Peyer's patch (tissue), 4 donors: ENCODE measurements around the gene SORL1-AS1. TPM values are rescaled to one million over a fixed set of nuclear protein-coding genes. Genes with fewer than 3 reads are reported as not detected.
A peak's percentile ranks its signal among the peaks of the same experiment; 100 is the strongest.

Experiments used
- DNase-seq, 3 donors: peaks; one replicate each; pipeline ENCODE4 v3.0.0-alpha.2; 2017 to 2019
- H3K27ac ChIP-seq, 4 donors: fragments of 200-600 bp; sonication (generic); one replicate each; pipeline ENCODE4 v1.5.1; 2016 to 2019
- H3K27me3 ChIP-seq, 2 donors: fragments of 200-600 bp; sonication (generic); one replicate each; pipeline ENCODE4 v1.5.1; 2019
- H3K36me3 ChIP-seq, 3 donors: fragments of 200-600 bp; sonication (generic); one replicate each; pipeline ENCODE4 v1.5.1; 2016 to 2019
- H3K4me1 ChIP-seq, 4 donors: fragments of 200-600 bp; sonication (generic); one replicate each; pipeline ENCODE4 v1.5.1; 2016 to 2019
- H3K4me3 ChIP-seq, 4 donors: fragments of 200-600 bp; sonication (generic); 1 replicate in 3 of 4; 2 replicates in 1 of 4; pipeline ENCODE4 v1.5.1; 2016 to 2019; ENCODE audit warnings: mild to moderate bottlenecking in 1 of 4
- H3K9me3 ChIP-seq, 4 donors: fragments of 200-600 bp; sonication (generic); one replicate each; pipeline ENCODE4 v1.5.1; 2016 to 2019; ENCODE audit warnings: mild to moderate bottlenecking in 1 of 4
- POLR2A ChIP-seq, 2 donors: fragments of 450-650 bp; IDR thresholded peaks; one replicate each; pipeline ENCODE4 v1.5.1; 2017; ENCODE audit warnings: antibody characterized with exemption in 2 of 2, mild to moderate bottlenecking in 2 of 2, moderate library complexity in 2 of 2
- total RNA-seq, 4 donors: library from RNA; depleted of rRNA; stranded (reverse); fragments of >200 nt; gene quantifications; one replicate each; pipeline ENCODE4 v1.1.0, GENCODE V29; 2016
- TF ChIP-seq, protein P1 (sequence below), 6 experiments: fragments of 450-650 bp in 4 of 6; fragments of 200-600 bp in 2 of 6; sonication (generic) in 1 of 6; IDR thresholded peaks; one replicate each; pipeline ENCODE4 v1.5.1; 2017 to 2019; ENCODE audit warnings: antibody characterized with exemption in 6 of 6, mild to moderate bottlenecking in 3 of 6, moderate library complexity in 1 of 6

SORL1-AS1 gene

DNA sequence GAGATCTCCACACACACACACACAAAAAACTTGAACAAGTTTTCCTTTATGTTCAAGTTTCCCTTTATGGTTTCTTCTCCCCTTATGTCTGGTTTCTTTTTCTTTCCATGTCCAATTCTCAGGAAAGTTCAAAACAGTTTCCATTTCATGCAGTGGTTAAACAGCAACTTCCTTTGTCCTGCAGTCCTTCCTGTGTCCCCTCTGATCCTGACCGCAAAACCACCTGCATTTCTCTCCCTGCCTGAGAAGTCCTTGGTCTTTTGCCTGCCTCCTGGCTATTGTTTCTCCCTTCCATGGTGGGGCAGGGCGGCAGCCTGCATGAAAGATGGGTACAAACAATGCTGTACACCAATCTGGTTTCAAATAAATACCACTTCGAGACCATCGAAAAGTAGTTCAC lies 58.9 kb downstream of the SORL1-AS1 start:
- TF ChIP-seq POLR2A (IDR thresholded peaks at IDR 0.05) = no peak
- TF ChIP-seq, protein P1, sequence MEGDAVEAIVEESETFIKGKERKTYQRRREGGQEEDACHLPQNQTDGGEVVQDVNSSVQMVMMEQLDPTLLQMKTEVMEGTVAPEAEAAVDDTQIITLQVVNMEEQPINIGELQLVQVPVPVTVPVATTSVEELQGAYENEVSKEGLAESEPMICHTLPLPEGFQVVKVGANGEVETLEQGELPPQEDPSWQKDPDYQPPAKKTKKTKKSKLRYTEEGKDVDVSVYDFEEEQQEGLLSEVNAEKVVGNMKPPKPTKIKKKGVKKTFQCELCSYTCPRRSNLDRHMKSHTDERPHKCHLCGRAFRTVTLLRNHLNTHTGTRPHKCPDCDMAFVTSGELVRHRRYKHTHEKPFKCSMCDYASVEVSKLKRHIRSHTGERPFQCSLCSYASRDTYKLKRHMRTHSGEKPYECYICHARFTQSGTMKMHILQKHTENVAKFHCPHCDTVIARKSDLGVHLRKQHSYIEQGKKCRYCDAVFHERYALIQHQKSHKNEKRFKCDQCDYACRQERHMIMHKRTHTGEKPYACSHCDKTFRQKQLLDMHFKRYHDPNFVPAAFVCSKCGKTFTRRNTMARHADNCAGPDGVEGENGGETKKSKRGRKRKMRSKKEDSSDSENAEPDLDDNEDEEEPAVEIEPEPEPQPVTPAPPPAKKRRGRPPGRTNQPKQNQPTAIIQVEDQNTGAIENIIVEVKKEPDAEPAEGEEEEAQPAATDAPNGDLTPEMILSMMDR (IDR thresholded peaks at IDR 0.05) = no peak
- DNase-seq = no peak
- Histone ChIP-seq H3K27me3 (no peaks in the 10 kb centered on the region), H3K4me1 (peaks cover 0 to 13% (median 0%) of the 10 kb centered on the region in 4 donors), H3K36me3 (no peaks in the 10 kb centered on the region), H3K9me3 (no peaks in the 10 kb centered on the region), H3K4me3 (no peak overlapping the region), H3K27ac (no peak overlapping the region)

DNA sequence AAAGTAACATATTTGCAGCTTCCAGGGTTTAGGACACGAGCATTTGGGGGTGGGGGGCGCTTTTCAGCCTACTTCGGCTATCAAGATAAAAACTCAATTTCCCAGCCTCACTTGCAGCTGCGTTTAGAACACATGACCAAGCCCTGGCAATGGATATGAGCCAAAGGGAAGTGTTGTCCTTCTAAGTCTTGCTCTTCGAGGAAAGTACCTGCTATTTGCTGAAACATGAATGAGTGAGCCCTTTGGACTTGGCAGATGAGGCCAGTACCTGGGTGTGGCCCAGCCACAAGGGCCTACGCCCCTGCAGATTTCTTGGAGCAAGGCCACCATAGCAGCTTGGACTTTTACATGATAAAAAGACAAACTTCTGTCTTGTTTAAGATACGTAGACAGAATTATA lies 60.9 kb downstream of the SORL1-AS1 start:
- Histone ChIP-seq H3K4me1 (peaks cover 0 to 13% (median 0%) of the 10 kb centered on the region in 4 donors), H3K9me3 (no peaks in the 10 kb centered on the region), H3K27ac (peak overlapping the region in 3 of 4 donors; percentile 29 to 74 (median 70)), H3K4me3 (no peak overlapping the region), H3K27me3 (no peaks in the 10 kb centered on the region), H3K36me3 (no peaks in the 10 kb centered on the region)
- DNase-seq = peak in 2 of 3 donors; percentile 84 to 91
- TF ChIP-seq, protein P1 (IDR thresholded peaks at IDR 0.05) = no peak
- peak in 1 of 2 donors; percentile 6 for TF ChIP-seq POLR2A (IDR thresholded peaks at IDR 0.05)

- Histone ChIP-seq H3K4me3 (no peak overlapping the region), H3K27me3 (no peaks in the 10 kb centered on the region), H3K27ac (peak overlapping the region in 1 of 4 donors; percentile 18), H3K9me3 (no peaks in the 10 kb centered on the region), H3K4me1 (peaks cover 0 to 13% (median 0%) of the 10 kb centered on the region in 4 donors), H3K36me3 (no peaks in the 10 kb centered on the region)
- TF ChIP-seq, protein P1 (IDR thresholded peaks at IDR 0.05) = no peak
- TF ChIP-seq POLR2A (IDR thresholded peaks at IDR 0.05) = no peak
- no peak for DNase-seq
Measured at GRCh38 chr11:121389651-121390050, 63.1 kb downstream of the SORL1-AS1 start.

Other genes with a start within 250 kb of the SORL1-AS1 start
- 10 to 100 TPM; 25.6 to 63.6 (median 37.7) TPM for gene SC5D, start 160.2 kb downstream of the SORL1-AS1 start, total RNA-seq
- 100 to 1,000 TPM in 3 of 4 donors, 10 to 100 TPM in 1; 52.0 to 282 (median 191) TPM for gene SORL1, start 653 bp downstream of the SORL1-AS1 start, total RNA-seq